Iris pigment epithelial cell (primary cell): ENCODE results near the gene ARHGAP25.

Experiments used
- DNase-seq: peaks from one replicate; pipeline ENCODE4 v3.0.0-alpha.2; 2011; ENCODE audit warnings: low read depth

Gene ARHGAP25

GRCh38 chr2:68767031-68767961 is 32.7 kb downstream of the ARHGAP25 start:
- no peak for DNase-seq

- no peak for DNase-seq
These were observed 33.4 kb downstream of the ARHGAP25 start for GRCh38 chr2:68767996-68768395.

DNA sequence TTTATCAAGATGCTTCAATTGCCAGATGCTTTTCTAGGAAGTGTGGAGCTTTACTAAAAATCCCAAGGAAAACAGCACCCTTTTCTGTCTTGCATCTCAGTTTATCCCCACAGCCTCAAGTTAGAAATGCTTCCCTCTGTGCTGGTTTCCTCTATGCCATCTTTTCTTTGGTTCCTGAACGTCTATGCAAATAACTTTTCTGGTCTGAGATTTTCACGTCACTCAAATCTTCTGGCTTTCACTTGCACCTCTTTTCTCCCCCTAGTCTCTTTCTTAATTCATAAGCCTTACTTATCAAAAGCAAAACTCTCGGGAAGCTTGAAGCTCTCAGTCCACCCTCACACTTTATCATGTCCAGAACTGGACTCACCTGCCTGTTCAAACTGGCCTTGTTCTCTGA is 33.9 kb downstream of the ARHGAP25 start:
- DNase-seq: no peak

DNA sequence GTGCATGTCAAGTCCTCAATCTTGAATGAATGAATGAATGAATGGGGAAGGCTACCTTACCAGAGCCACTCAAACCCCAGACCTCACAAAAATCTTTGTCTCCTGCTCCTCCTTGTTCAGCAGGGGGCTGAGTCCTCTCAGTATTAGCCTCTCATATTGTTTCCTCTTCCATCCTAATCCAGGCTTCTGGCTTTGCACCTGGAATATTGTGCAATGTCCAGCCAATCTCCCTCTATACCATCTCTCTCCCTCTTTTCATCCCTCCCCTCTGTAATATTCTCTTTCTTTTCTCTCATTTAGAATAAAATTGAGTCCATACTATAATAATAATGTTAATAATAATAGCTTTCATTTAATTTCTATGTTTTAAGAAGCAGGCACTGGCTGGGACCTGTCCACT is 34.3 kb downstream of the ARHGAP25 start:
- DNase-seq: no peak

DNA sequence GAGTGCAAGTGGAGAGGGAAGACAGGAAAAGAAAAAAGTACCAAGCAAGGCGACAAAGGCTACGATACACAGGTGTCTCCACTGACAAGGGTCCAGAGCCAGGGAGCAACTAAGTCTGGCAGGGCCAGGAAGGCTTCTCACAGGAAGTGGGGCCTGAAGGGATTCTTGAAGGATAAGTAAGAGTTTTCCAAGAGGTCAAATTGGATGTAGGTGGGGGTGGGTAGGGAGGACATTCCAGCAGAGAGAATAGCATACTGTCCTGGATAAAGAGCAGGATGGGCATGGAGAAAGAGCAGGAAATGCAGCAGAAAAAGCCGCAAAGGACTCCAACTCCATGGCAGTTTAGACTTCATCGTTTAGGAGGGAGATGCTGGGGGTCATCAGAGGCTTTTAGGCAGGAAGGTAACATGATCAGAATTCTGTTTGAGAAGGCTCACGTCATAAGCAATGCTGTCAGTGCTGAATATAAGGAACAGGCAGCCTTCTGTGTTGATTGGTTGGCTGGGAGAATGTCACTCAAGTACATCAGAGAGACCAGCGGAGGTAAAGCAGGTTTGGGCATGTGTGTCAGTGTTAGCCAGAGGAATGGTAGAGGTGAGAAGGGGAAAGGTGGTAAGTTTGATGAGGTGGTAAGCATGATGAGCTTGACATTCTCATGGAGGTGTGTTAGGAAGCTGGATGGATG is 35.1 kb downstream of the ARHGAP25 start:
- no peak for DNase-seq

DNA sequence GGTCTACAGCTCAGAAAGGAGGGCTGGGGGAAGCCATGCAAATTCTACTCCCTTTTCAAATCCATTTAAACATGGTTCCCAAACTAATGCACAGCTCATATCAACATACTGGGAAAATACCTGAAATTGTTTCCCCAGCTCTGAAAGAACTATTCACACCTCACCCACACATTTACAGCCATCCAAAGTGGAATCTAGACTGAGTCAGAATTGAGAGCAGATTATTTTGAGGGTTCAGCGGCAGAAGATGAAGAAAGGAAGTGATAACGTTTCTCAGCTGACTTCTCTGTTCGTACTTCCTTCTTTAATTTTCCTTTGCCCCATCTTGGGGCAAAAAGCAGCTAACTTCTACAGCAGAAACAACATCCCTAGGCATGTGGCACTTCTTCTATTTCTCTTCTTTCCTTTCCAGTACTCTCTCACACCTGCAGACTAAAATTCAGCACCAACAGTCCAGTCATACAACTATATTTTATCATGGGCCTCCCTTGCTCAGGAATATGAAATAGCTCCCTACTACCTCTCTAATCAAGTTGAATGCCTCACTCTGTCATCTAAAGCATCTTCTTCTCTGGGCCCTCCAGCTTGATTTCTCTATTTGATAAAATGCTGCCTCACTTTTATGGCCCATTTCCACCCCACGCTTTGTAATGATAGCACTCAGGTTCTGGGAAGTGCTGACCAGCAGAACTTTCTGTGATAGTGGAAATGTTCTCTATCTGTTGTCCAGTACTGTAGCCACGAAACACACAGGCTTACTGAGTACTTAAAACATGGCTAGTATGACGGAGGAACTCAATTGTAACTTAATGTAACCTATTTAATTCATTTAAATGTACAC is 35.9 kb downstream of the ARHGAP25 start:
- no peak for DNase-seq

GRCh38 chr2:68771211-68771751 is 36.7 kb downstream of the ARHGAP25 start:
- peak; percentile 50 for DNase-seq

DNA sequence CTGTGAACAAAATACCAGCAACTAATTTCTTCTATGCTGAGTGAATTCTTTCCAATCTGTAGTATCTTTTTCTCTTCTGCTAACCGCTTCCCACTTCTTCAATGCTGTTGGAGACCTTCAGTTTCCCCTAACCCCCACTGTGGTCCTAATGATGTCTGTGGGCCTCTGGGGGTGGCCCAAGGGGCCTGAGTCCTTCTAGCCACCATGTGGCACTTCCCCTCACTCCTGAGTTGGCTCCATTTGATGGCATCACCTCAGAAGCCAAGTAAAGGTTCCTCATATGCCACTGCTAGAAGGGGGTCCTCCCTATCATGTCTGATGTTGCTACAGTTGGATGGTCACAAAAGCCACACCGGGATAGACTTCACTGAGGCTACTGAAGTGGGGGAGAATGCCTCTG is 37.5 kb downstream of the ARHGAP25 start:
- DNase-seq: no peak

- no peak for DNase-seq
These were observed 40.1 kb downstream of the ARHGAP25 start for GRCh38 chr2:68774569-68775271.

GRCh38 chr2:68775272-68775842 is 40.7 kb downstream of the ARHGAP25 start:
- no peak for DNase-seq

DNA sequence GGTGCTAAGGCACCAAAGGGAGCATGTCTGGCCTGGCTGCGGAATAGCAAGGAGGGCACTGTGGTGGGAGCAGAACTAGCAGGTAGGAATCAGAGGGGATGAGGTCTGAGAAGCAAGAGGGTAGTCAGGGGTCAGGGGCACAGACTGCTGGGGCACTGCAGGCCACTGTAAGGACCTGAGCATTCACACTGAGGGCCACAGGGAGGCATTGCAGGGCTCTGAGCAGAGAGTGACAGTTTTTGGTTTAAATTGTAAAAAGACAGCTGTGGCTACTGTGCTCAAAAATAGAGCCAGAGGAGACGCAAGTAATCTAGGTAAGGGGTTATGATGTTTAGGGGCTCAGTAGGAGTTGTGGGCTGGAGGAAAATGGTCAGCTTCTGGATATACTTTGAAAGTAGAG is 41.5 kb downstream of the ARHGAP25 start:
- DNase-seq: no peak

- DNase-seq: no peak
These were observed 45.0 kb downstream of the ARHGAP25 start for GRCh38 chr2:68779595-68779994.

DNA sequence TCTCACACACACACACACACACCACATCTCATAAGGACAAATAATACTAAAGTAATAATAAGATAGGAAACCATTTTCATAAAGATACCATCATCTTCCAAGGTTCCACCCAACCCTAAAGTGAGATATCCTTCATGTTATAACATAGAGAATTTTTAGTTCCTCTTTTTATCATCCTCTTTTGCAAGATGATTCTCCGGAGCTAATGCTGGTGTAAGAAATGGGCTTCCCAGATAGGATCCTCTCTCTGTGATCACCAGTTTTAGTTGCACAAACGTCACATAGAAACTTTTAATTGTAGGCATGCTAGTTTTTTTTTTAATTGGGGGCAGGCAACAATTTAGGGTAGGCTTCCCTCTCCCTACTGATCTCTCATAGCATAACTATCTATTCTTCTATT is 49.6 kb downstream of the ARHGAP25 start:
- no peak for DNase-seq

DNA sequence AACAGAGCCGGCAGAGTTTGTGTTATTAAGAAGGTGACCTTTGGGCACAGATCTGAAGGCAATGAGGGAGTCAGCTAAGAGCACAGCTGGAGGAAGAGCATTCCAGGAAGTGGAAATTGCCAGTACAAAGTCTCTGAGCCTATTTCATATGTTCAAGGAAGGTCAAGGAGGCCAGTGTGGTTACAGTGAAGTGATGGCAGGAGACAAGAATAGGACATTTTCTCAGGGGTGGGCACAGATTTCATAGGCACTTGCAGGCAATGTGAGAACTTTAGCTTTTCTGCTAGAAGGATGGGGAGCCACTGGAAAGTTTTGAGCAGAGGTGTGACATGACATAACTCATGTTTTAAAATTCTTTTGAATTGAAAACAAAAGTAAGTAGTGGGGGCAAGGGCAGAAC is 50.3 kb downstream of the ARHGAP25 start:
- DNase-seq: no peak

DNA sequence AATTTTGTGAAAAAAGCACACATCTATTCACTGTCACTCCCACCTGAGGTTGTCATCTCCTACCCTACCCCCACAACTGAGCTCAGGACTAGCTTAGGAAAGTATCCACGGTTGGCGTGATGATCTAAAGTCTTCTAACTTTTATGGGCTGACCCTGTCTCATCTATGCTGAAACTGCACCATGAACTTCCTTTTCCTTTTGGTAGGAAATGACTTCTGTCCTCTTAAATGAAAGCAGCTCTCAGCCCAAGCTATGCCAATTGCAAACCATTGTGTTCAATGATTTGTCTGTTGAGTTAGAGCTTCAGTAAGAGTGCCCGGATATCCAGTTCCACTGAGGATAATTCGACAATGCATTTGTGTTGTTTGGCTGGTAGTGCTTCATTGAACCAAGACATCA is 52.7 kb downstream of the ARHGAP25 start:
- DNase-seq: no peak

GRCh38 chr2:68789603-68790002 is 55.0 kb downstream of the ARHGAP25 start:
- DNase-seq: no peak

GRCh38 chr2:68790600-68790999 is 56.0 kb downstream of the ARHGAP25 start:
- DNase-seq: no peak

GRCh38 chr2:68791914-68792313 is 57.3 kb downstream of the ARHGAP25 start:
- no peak for DNase-seq

- DNase-seq: no peak
These were observed 58.1 kb downstream of the ARHGAP25 start for GRCh38 chr2:68792751-68793150.

DNA sequence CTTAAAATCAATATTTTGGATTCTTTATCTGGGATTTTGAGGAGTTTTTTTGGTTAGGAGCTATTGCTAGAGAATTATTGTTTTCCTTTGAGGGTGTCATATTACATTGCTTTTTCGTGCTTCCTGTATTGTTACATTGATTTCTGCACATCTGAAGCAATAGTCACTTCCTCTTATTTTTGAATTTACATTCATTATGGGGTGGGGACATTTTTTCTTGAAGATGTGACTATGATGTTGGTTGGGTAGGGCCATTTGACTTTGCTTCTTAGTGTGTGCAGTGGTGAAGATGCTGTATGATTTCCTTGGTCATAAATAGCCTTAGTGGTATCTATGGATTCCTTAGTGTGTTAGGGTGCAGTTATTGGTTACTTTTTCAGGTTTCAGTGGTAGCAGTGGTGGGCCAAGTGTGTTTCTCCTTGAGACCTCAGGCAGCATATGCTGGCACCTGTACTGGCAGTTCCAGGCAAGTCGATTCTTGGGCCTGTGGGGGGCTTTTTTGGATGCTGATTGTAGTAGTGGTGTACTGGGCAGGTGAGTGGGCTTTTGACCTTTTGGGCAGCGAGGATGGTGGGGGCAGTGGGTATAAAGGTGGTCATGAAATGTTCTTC is 61.8 kb downstream of the ARHGAP25 start:
- peak; percentile 26 for DNase-seq

DNA sequence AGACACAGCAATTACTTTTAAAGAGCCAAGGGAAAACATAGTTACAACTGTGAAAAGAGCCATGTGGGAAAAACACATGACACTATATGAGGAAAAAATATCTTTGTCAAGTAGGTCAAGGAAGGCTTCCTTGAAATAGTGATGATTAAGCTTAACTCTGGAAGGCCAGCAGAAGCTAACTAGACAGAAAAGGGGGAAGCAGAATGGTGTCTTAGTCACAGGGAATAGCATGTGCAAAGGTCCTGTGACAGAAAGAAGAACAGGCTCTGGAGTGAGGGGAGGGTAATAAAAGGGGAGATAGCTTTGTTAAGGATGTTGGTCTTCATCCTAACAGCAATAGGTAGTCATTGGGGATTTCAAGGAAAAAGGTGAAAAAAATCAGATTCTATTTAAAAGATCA is 64.0 kb downstream of the ARHGAP25 start:
- no peak for DNase-seq
